ENCODE data around the gene KNTC1. TPM values are rescaled to one million over a fixed set of nuclear protein-coding genes. Genes with fewer than 3 reads are reported as not detected.

Gene KNTC1
- total and polyA plus RNA-seq, 2 of the 8 experiments (the other 6 are each of a cell fraction or from before 2014, with no cell fraction given), result 52.7 to 80.2 TPM

- Histone ChIP-seq H3K4me2 (ENCODE audit: insufficient read depth in 1 of 2, low read depth in 2 of 2, low read length in 2 of 2) (no peak overlapping the region), H3K4ac (replicated peaks; ENCODE audit: insufficient read length, low read depth, low read length) (no peak overlapping the region), H3K79me1 (ENCODE audit: low read depth, low read length) (no peaks in the 10 kb centered on the region), H3K14ac (ENCODE audit: insufficient read length) (no peak overlapping the region), H2BK120ac (replicated peaks; ENCODE audit: low read depth, low read length) (no peak overlapping the region), H3K36me3 (ENCODE audit: control insufficient read depth in 2 of 4, insufficient read depth in 4 of 4, low read length in 3 of 4) (peaks cover 15 to 62% (median 38%) of the 10 kb centered on the region in 4 experiments), H3K27ac (ENCODE audit: low read depth, low read length) (no peak overlapping the region), H2BK5ac (ENCODE audit: low read depth, low read length) (no peak overlapping the region), H2AK5ac (ENCODE audit: low read depth, low read length) (no peak overlapping the region), H3K23ac (ENCODE audit: insufficient read length) (no peak overlapping the region), H4K8ac (ENCODE audit: extremely low read depth, insufficient read depth, low read length) (no peak overlapping the region), H4K91ac (replicated peaks; ENCODE audit: insufficient read length, low read length) (no peak overlapping the region), H3K18ac (ENCODE audit: extremely low read depth, low read length) (no peak overlapping the region), H3K23me2 (ENCODE audit: low read depth, low read length) (no peaks in the 10 kb centered on the region), H3K56ac (replicated peaks; ENCODE audit: insufficient read length, low read depth, low read length) (no peak overlapping the region), H2BK20ac (ENCODE audit: low read length) (no peak overlapping the region), H3K79me2 (ENCODE audit: control insufficient read depth in 1 of 2, insufficient read depth in 2 of 2, low read length in 2 of 2) (no peaks in the 10 kb centered on the region), H3K4me1 (replicated peaks in 1 of 4; ENCODE audit: control insufficient read depth in 3 of 4, insufficient read depth in 4 of 4, low read length in 3 of 4) (no peaks in the 10 kb centered on the region), H2AFZ (ENCODE audit: low read length) (no peak overlapping the region), H3K9ac (replicated peaks in 1 of 4; ENCODE audit: extremely low read depth in 1 of 4, low read depth in 3 of 4, low read length in 3 of 4) (no peak overlapping the region), H4K5ac (ENCODE audit: insufficient read length, low read depth, low read length) (no peak overlapping the region), H3K4me3 (ENCODE audit: extremely low read depth in 1 of 4, insufficient read depth in 2 of 4, low read depth in 3 of 4, low read length in 4 of 4) (no peak overlapping the region), H3K27me3 (replicated peaks in 1 of 4; ENCODE audit: control insufficient read depth in 3 of 4, extremely low read depth in 1 of 4, insufficient read depth in 3 of 4, low read length in 3 of 4) (no peaks in the 10 kb centered on the region), H2BK12ac (ENCODE audit: low read depth, low read length) (no peak overlapping the region), H3K9me3 (ENCODE audit: insufficient read depth in 2 of 2, low read depth in 1 of 2, low read length in 1 of 2) (no peaks in the 10 kb centered on the region), H2BK15ac (ENCODE audit: low read length) (no peak overlapping the region), H4K20me1 (replicated peaks in 1 of 2; ENCODE audit: control insufficient read depth in 1 of 2, insufficient read depth in 2 of 2, low read length in 2 of 2) (no peaks in the 10 kb centered on the region)
- ChIA-PET POLR2A (ENCODE audit: partially characterized antibody) (interaction anchor here (0.8 to 1.8 kb wide), 4 partner anchors 12 to 68 kb away, joined by 3 to 5 read pairs (median 4); partner anchors contain the start of gene ZCCHC8), CTCF (ENCODE audit: partially characterized antibody) (interaction anchor here (1.1 kb wide), 2 partner anchors 20 to 50 kb away, joined by 3 to 4 read pairs; no protein-coding TSS in a partner anchor)
- DNase-seq (ENCODE audit: low read depth in 1 of 2, low spot score in 2 of 2), result no peak
- no peak for FAIRE-seq
- WGBS, 2 experiments (ENCODE audit: extremely low coverage in 1 of 2, insufficient coverage in 1 of 2, insufficient read length in 1 of 2, insufficient replicate concordance in 2 of 2, low coverage in 1 of 2, low lambda C conversion rate in 2 of 2, missing lambda C conversion rate in 1 of 2), result 98% methylated on average over 5 of the region's 5 CpGs; no CpG with 5 or more reads in 1 of the 2 experiments
- TF ChIP-seq, protein P1, sequence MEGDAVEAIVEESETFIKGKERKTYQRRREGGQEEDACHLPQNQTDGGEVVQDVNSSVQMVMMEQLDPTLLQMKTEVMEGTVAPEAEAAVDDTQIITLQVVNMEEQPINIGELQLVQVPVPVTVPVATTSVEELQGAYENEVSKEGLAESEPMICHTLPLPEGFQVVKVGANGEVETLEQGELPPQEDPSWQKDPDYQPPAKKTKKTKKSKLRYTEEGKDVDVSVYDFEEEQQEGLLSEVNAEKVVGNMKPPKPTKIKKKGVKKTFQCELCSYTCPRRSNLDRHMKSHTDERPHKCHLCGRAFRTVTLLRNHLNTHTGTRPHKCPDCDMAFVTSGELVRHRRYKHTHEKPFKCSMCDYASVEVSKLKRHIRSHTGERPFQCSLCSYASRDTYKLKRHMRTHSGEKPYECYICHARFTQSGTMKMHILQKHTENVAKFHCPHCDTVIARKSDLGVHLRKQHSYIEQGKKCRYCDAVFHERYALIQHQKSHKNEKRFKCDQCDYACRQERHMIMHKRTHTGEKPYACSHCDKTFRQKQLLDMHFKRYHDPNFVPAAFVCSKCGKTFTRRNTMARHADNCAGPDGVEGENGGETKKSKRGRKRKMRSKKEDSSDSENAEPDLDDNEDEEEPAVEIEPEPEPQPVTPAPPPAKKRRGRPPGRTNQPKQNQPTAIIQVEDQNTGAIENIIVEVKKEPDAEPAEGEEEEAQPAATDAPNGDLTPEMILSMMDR (IDR thresholded peaks at IDR 0.05; ENCODE audit: control extremely low read depth in 1 of 3, insufficient read depth in 1 of 3, low read depth in 1 of 3, low read length in 3 of 3), result no peak
- no peak for TF ChIP-seq FOSL1 (IDR thresholded peaks at IDR 0.05; ENCODE audit: insufficient read depth, low read depth, low read length)
- no peak for TF ChIP-seq KDM1A (IDR thresholded peaks at IDR 0.05; ENCODE audit: borderline replicate concordance, low read length)
- TF ChIP-seq JUND (IDR thresholded peaks at IDR 0.05; ENCODE audit: low read length), result no peak
- TF ChIP-seq EZH2 (IDR thresholded peaks at IDR 0.05; ENCODE audit: low read depth, low read length, severe bottlenecking), result no peak
- no peak for TF ChIP-seq RAD21 (IDR thresholded peaks at IDR 0.05 in 1 of 2, conservative IDR thresholded peaks at IDR 0.05 in 1 of 2; ENCODE audit: low read depth in 2 of 2, low read length in 2 of 2)
- TF ChIP-seq, protein P2, sequence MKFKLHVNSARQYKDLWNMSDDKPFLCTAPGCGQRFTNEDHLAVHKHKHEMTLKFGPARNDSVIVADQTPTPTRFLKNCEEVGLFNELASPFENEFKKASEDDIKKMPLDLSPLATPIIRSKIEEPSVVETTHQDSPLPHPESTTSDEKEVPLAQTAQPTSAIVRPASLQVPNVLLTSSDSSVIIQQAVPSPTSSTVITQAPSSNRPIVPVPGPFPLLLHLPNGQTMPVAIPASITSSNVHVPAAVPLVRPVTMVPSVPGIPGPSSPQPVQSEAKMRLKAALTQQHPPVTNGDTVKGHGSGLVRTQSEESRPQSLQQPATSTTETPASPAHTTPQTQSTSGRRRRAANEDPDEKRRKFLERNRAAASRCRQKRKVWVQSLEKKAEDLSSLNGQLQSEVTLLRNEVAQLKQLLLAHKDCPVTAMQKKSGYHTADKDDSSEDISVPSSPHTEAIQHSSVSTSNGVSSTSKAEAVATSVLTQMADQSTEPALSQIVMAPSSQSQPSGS (IDR thresholded peaks at IDR 0.05; ENCODE audit: low read length), result no peak
- no peak for TF ChIP-seq TEAD4 (IDR thresholded peaks at IDR 0.05; ENCODE audit: low read depth, low read length)
- no peak for TF ChIP-seq PHF8 (conservative IDR thresholded peaks at IDR 0.05; ENCODE audit: low read depth, low read length)
Observed at GRCh38 chr12:122569288-122569687, 42.2 kb downstream of the KNTC1 start.
